Measurements from ENCODE around the gene C16orf87. TPM values are rescaled to one million over a fixed set of nuclear protein-coding genes. Genes with fewer than 3 reads are reported as not detected.

C16orf87 gene
- total RNA-seq, 2 donors from 2014 or later = 14.2 to 18.0 TPM

DNA sequence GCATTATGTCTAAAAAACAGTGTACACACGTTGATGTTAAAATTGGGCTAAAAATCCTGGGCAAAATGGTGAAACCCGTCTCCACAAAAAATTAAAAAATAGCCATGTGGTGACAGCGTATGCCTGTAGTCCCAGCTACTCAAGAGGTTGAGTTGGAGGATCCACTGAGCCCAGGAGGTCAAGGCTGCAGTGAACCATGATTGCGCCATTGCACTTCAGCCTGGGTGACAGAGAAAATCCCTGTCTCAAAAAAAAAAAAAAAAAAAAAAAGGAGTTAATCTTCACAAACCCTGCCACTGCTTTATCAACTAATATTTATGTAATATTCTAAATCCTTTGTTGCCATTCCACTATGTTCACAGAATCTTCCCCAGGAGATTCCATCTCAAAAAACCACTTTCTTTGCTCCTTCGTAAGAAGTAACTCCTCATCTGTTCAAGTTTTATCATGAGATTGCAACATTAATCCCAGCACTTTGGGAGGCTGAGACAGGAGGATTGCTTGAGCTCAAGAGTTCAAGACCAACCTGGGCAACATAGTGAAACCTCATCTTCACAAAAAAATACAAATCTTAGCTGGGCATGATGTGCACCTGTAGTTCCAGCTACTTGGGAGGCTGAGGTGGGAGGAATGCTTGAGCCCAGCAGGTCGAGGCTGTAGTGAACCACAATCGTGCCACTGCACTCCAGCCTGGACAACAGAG is 1.9 kb upstream of the C16orf87 start:
- Mint-ChIP-seq H3K27ac (no peak overlapping the region), H3K27me3 (peaks cover 0 to 2% of the 10 kb centered on the region in 2 donors), H3K4me3 (no peak overlapping the region), H3K9me3 (no peaks in the 10 kb centered on the region), H3K36me3 (peaks cover 7% of the 10 kb centered on the region), H3K4me1 (ENCODE audit: low read depth in 2 of 2) (peaks cover 18 to 22% of the 10 kb centered on the region in 2 donors)
- DNase-seq (ENCODE audit: low spot score) (no peak), ATAC-seq (no peak)

DNA sequence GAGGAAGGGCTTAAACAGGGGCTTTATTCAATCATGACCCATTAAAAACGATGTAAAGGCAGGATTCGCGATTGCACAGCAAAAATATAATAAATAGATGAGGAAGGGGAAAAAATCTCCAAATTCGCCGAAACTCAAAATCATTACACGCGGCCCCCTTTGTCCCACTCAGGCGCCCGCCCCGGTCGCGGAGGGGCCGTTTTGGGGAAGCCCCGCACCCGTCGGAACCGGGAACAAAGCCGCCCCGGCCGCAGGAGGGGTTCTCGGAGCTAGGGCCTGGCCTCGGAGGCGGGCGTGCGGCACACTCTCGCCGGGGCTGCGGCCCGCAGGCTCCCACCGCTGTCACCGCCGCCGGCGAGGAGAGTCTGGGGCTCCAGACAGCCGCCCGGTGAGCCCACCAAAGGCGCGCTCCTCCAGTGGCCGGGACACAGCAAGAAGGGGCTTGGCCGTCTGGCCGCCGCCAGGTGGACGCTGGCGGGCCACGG is 521 bp downstream of the C16orf87 start:
- Mint-ChIP-seq H3K27me3 (peaks cover 0 to 2% of the 10 kb centered on the region in 2 donors), H3K9me3 (no peaks in the 10 kb centered on the region), H3K36me3 (peaks cover 7% of the 10 kb centered on the region), H3K4me3 (peak overlapping the region; percentile 99), H3K4me1 (ENCODE audit: low read depth in 2 of 2) (peaks cover 20 to 30% of the 10 kb centered on the region in 2 donors), H3K27ac (peak overlapping the region; percentile 94)
- DNase-seq (ENCODE audit: low spot score) (peak; percentile 68), ATAC-seq (peak in 1 of 2 donors; percentile 31)

DNA sequence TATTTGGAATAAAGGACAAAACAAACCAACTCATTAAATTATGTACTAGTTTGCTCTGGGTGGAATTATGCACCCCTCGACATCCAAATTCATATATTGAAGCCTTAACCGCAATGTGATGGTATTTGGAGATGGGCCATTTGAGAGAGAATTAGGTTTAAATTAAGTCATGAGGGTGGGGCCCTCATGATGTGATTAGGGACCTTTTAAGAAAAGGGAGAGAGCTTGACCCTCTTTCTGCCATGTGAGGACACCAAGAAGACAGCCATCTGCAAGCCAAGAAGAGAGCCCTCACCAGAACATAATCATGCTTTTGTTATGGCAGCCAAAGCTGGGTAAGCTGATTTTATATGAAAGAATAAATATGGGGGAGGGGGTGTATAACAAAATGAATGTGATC is 2.0 kb downstream of the C16orf87 start:
- DNase-seq (ENCODE audit: low spot score) = no peak
- Mint-ChIP-seq H3K36me3 (peaks cover 12% of the 10 kb centered on the region), H3K4me3 (peak overlapping the region; percentile 99), H3K4me1 (ENCODE audit: low read depth in 2 of 2) (peaks cover 23 to 34% of the 10 kb centered on the region in 2 donors), H3K27ac (peak overlapping the region; percentile 94), H3K9me3 (no peaks in the 10 kb centered on the region), H3K27me3 (no peaks in the 10 kb centered on the region)
- ATAC-seq = no peak

DNA sequence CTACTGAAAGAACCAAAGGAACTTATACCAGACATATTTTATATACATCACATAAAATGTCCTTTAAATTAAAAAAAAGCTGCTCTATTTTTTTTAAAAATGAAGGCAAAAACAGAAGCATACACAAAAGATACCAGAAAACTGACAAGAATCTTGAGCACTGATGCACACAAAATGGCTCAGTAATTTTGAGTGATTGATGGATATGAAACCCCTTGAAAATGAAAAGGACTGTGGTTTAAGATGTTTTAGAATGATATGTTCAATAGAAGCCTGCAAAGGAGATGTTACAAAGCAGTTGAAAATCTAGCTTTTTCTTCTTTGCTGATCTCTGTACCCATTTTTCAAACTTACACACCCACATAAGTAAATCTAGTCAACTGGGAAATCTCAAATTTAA is 2.7 kb downstream of the C16orf87 start:
- H3K9me3 Mint-ChIP-seq = no peaks in the 10 kb centered on the region
- H3K36me3 Mint-ChIP-seq = peaks cover 12% of the 10 kb centered on the region
- no peaks in the 10 kb centered on the region for H3K27me3 Mint-ChIP-seq
- H3K4me3 Mint-ChIP-seq = peak overlapping the region; percentile 99
- ATAC-seq = no peak
- DNase-seq (ENCODE audit: low spot score) = no peak
- H3K27ac Mint-ChIP-seq = peak overlapping the region in 1 of 2 donors; percentile 94
- H3K4me1 Mint-ChIP-seq (ENCODE audit: low read depth in 2 of 2) = peaks cover 23 to 34% of the 10 kb centered on the region in 2 donors

DNA sequence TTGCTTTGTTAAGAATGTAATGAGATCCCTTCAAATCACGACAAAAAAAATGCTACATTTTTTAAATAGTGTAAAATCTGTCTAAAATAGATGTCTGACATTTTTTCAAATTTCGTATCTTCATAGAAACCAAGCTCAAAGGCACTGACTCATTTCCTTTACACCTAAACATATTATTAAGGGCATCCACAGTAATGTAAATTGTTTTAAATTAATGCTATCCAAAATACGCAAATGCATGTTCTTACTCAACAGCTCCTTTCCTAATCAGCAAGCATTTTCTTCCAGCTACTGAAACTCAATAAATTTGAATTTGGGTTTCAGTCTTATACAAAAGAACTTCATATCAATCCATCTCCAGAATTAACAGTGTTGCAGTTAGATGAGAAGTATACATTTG is 4.3 kb downstream of the C16orf87 start:
- H3K9me3 Mint-ChIP-seq = no peaks in the 10 kb centered on the region
- no peaks in the 10 kb centered on the region for H3K27me3 Mint-ChIP-seq
- H3K4me1 Mint-ChIP-seq (ENCODE audit: low read depth in 2 of 2) = peaks cover 23 to 33% of the 10 kb centered on the region in 2 donors
- ATAC-seq = no peak
- peak overlapping the region; percentile 29 for H3K4me3 Mint-ChIP-seq
- no peak for DNase-seq (ENCODE audit: low spot score)
- peaks cover 12% of the 10 kb centered on the region for H3K36me3 Mint-ChIP-seq
- H3K27ac Mint-ChIP-seq = peak overlapping the region in 1 of 2 donors; percentile 40

DNA sequence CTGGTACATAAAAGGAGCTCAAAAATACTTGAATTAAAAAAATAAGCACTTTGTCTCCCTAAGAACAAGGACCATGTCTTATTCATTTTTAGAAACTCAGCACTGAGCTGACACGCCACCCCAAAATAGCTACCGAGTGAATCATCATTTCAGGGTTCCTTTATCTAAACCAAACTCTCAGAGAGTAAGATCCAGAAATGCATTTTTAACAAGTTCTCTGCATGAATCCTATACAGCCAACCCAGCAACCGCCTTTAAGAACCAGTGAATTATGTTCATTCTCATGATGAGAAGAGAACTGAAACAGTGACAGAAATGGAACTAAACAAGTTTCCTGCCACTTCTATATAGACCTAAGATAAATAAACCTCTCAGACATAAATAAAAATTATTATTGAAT is 8.7 kb downstream of the C16orf87 start:
- ATAC-seq = peak in 1 of 2 donors; percentile 91
- no peak for DNase-seq (ENCODE audit: low spot score)
- Mint-ChIP-seq H3K36me3 (peaks cover 5% of the 10 kb centered on the region), H3K4me3 (no peak overlapping the region), H3K4me1 (ENCODE audit: low read depth in 2 of 2) (peaks cover 9 to 12% of the 10 kb centered on the region in 2 donors), H3K27ac (no peak overlapping the region), H3K27me3 (no peaks in the 10 kb centered on the region), H3K9me3 (no peaks in the 10 kb centered on the region)

DNA sequence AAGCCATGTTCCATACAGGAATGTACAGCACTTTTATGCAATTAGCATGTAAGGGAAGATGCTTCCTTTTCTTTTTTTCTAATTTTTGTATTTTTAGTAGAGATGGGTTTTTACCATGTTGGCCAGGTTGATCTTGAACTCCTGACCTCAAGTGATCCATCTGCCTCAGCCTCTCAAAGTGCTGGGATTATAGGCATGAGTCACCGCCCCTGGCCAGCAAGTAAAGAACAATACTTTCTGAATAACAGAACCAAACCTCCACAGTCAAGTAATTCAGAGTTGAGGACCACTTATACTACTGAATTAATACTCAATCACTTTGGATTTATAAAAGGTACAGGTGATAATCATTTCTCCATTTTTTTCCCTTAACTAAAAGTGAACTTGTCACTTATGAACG is 13.0 kb downstream of the C16orf87 start:
- Mint-ChIP-seq H3K27me3 (no peaks in the 10 kb centered on the region), H3K36me3 (peaks cover 19% of the 10 kb centered on the region), H3K4me3 (no peak overlapping the region), H3K4me1 (ENCODE audit: low read depth in 2 of 2) (peaks cover 27 to 39% of the 10 kb centered on the region in 2 donors), H3K9me3 (no peaks in the 10 kb centered on the region), H3K27ac (no peak overlapping the region)
- no peak for DNase-seq (ENCODE audit: low spot score)
- no peak for ATAC-seq

DNA sequence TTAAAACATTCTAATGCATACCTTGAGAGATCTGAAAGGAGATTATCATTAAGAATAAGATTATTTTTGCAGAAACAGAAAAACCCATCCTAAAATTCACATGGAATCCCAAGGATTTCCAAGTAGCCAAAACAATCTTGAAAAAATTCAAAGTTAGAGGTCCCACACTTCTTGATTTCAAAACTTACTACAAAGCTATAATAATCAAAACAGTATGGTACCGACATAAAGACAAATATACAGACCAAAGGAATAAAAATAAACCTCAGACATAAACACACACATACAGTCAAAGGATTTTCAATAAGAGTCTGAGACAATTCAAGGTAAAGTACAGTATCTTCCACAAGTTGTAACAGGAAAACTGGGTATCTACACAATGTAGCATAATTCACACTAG is 16.2 kb downstream of the C16orf87 start:
- H3K9me3 Mint-ChIP-seq = no peaks in the 10 kb centered on the region
- H3K27ac Mint-ChIP-seq = peak overlapping the region in 1 of 2 donors; percentile 12
- ATAC-seq (no peak), DNase-seq (ENCODE audit: low spot score) (no peak)
- H3K4me3 Mint-ChIP-seq = peak overlapping the region; percentile 28
- H3K4me1 Mint-ChIP-seq (ENCODE audit: low read depth in 2 of 2) = peaks cover 37 to 44% of the 10 kb centered on the region in 2 donors
- peaks cover 19% of the 10 kb centered on the region for H3K36me3 Mint-ChIP-seq
- H3K27me3 Mint-ChIP-seq = no peaks in the 10 kb centered on the region

DNA sequence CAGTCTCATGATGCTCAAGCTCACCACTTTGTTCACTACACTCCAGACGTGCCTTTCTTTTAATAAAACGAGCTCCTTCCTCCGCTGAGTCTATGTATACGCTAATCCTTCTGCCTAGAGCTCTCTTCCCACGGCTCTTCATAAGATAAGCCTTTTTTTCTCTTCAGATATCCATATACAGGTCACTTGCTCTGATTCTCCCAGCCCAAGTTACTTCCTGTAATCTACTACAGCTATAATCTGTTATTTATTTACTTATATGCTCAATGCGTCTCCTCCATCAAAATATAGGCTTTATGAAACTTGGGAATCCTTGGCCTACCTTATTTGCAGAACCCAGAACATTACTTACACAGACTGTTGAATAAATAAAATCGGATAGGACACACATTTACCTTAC is 17.4 kb downstream of the C16orf87 start:
- peak overlapping the region in 1 of 2 donors; percentile 12 for H3K27ac Mint-ChIP-seq
- no peaks in the 10 kb centered on the region for H3K27me3 Mint-ChIP-seq
- H3K4me1 Mint-ChIP-seq (ENCODE audit: low read depth in 2 of 2) = peaks cover 37 to 44% of the 10 kb centered on the region in 2 donors
- no peaks in the 10 kb centered on the region for H3K9me3 Mint-ChIP-seq
- no peak overlapping the region for H3K4me3 Mint-ChIP-seq
- ATAC-seq = no peak
- no peak for DNase-seq (ENCODE audit: low spot score)
- H3K36me3 Mint-ChIP-seq = peaks cover 19% of the 10 kb centered on the region

DNA sequence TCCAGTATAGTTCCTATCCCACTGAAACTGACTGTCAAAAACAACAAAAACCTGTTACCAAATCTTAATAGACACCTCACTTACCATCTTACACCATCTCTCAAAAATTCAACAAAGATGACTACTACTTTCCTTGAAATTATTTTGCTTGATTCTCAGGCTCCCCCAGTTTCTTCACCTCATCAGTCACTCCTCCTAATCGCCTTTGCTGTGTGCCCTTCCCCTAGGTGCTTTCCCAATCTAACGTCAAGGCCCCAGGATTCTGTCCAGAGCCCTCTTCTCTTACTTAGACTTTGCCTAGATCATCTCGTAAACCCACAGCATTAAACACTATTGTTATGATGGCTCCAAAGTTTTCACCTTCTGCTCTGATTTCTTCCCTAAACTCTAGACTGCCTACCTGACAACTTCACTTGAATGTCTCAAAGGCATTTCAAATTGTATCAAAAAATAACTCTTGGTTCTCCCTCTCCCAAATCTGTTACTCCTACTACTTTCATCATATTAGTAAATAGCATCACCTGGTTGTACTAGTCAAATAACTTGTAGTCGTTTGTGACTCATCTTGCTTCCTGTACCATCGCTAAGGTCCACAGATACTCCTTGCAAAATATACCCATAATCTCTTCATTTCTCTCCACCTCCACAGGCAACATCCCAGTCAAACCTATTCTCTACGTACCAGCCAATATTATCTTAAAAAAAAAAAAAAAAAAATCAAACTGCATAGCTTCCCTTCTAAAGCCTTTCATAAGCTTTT is 18.0 kb downstream of the C16orf87 start:
- H3K9me3 Mint-ChIP-seq = no peaks in the 10 kb centered on the region
- no peak overlapping the region for H3K4me3 Mint-ChIP-seq
- ATAC-seq (no peak), DNase-seq (ENCODE audit: low spot score) (no peak)
- peaks cover 19% of the 10 kb centered on the region for H3K36me3 Mint-ChIP-seq
- no peaks in the 10 kb centered on the region for H3K27me3 Mint-ChIP-seq
- H3K4me1 Mint-ChIP-seq (ENCODE audit: low read depth in 2 of 2) = peaks cover 37 to 44% of the 10 kb centered on the region in 2 donors
- H3K27ac Mint-ChIP-seq = no peak overlapping the region

DNA sequence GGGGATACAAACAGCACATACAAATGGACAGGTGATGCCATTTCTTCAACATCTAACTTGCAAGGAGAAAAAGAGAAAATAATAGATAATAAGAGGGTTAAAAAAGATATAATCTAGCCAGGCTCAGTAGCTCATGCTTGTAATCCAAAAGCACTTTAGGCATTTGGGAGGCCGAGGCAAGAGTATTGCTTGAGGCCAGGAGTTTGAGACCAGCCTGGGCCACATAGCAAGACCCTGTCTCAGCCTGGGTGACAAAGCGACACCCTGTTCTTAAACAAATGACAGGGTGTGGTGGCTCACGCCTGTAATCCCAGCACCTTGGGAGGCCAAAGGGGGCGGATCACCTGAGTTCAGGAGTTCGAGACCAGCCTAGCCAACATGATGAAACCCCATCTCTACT is 19.3 kb downstream of the C16orf87 start:
- no peak for ATAC-seq

DNA sequence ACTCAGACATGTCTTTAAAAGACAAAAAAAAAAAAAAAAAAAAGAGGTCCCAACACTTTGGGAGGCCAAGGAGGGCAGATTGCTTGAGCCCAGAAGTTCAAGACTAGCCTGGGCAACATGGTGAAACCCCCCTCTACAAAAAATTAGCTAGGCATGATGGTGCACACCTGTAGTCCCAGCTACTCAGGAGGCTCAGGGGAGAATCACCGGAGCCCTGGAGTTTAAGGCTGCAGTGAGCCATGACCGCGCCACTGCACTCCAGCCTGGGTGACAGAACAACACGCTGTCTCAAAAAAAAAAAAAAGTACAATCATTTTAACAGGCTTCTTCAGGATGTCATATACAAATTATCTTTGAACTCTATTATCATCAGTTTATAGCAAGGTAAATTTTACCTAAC is 22.0 kb downstream of the C16orf87 start:
- Mint-ChIP-seq H3K36me3 (peaks cover 7% of the 10 kb centered on the region), H3K27me3 (no peaks in the 10 kb centered on the region), H3K4me3 (no peak overlapping the region), H3K27ac (no peak overlapping the region), H3K4me1 (ENCODE audit: low read depth in 2 of 2) (peaks cover 18 to 22% of the 10 kb centered on the region in 2 donors), H3K9me3 (no peaks in the 10 kb centered on the region)
- no peak for DNase-seq (ENCODE audit: low spot score)
- no peak for ATAC-seq

More for the DNA sequence above, 19.3 kb downstream of the C16orf87 start:
- no peaks in the 10 kb centered on the region for H3K9me3 Mint-ChIP-seq
- no peak overlapping the region for H3K4me3 Mint-ChIP-seq
- no peak overlapping the region for H3K27ac Mint-ChIP-seq
- H3K36me3 Mint-ChIP-seq = peaks cover 15% of the 10 kb centered on the region
- H3K27me3 Mint-ChIP-seq = no peaks in the 10 kb centered on the region
- H3K4me1 Mint-ChIP-seq (ENCODE audit: low read depth in 2 of 2) = peaks cover 35 to 40% of the 10 kb centered on the region in 2 donors
- no peak for DNase-seq (ENCODE audit: low spot score)

DNA sequence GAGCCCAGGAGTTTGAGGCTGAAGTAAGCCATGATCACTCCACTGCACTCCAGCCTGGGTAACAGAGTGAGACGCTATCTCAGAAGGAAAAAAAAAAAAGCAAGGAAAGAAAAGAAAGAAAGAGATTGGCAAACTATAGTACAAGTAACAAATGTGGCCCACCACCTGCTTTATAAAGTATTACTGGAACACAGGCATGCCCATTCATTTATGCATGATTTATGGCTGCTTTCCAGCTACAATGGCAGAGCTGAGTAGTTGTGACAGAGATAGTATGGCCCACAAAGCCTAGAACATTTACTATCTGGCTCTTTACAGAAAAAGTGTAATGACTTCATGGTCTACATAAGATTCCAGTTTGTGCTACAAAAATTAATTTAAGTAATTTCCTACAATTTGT is 23.6 kb downstream of the C16orf87 start:
- Mint-ChIP-seq H3K27me3 (no peaks in the 10 kb centered on the region), H3K36me3 (peaks cover 7% of the 10 kb centered on the region), H3K9me3 (no peaks in the 10 kb centered on the region), H3K4me3 (no peak overlapping the region), H3K27ac (no peak overlapping the region), H3K4me1 (ENCODE audit: low read depth in 2 of 2) (peaks cover 7 to 14% of the 10 kb centered on the region in 2 donors)
- no peak for ATAC-seq
- DNase-seq (ENCODE audit: low spot score) = no peak

DNA sequence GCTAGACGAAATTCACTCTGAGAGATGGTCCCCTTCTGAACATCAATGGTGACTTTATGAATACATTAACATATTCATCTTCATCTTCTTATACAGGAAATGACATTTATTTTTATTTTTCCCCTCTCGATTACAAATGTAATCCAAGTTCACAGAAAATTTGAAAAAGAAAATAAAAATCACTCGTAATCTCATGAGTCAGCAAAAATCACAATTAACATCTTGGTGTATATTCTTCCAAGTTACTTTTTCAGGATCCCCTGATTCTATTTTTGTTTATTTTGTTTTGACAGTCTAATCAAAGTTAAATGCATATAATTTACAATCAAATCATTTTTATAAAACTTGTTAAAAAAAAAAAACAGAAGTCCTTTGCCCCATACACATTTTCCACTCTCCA is 27.6 kb downstream of the C16orf87 start:
- Mint-ChIP-seq H3K27me3 (no peaks in the 10 kb centered on the region), H3K9me3 (no peaks in the 10 kb centered on the region), H3K27ac (no peak overlapping the region), H3K4me3 (no peak overlapping the region), H3K36me3 (peaks cover 13% of the 10 kb centered on the region), H3K4me1 (ENCODE audit: low read depth in 2 of 2) (peaks cover 9 to 12% of the 10 kb centered on the region in 2 donors)
- DNase-seq (ENCODE audit: low spot score) (no peak), ATAC-seq (no peak)
